DND-41 (cell line): ENCODE measurements around the gene CELF5.

Experiments
- CTCF ChIP-seq: IDR thresholded peaks from 2 replicates; pipeline ENCODE4 v1.5.1; 2012; ENCODE audit warnings: borderline replicate concordance, low read length, moderate library complexity, mild to moderate bottlenecking; ENCODE audit not compliant: poor library complexity, severe bottlenecking; ENCODE audit errors: extremely low read depth
- EZH2 ChIP-seq: IDR thresholded peaks from 3 replicates; pipeline ENCODE4 v1.6.1; 2012; ENCODE audit warnings: borderline replicate concordance, low read depth, mild to moderate bottlenecking, moderate library complexity, low read length, inconsistent platforms; ENCODE audit not compliant: severe bottlenecking

DNA sequence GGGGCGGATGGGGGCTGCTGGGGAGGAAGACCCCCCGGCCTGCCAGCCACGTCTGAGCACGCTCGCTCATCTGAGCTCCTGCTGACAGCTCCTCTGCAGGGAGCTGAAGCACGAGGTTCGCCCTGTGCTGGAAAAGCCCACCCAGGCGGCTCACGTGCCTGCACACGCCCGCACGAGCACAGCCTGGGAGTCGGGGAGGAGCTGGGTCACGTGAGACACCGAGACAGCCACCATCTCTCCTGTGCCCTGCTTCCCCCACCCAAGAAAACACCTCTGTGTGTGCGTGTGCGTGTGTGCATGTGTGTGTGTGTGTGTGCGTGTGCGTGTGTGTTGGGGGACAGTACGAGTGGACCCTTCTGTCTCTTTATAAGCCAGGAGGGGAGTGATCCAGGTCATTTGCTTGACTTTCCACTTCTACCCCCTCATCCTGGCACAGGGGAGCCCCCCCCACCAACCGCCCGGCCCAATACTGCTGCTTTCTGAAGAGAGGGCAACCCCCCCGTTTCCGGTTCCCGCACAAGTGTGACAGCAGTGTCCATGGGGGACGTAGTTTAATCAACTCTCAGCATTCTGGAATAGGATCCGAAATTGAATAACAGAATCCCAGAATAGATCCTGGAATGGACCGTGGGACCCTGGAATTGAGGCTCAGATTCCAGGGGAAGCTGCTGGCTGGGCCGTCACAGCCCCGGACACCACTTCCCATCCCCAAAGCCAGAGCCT lies 42.5 kb downstream of the CELF5 start:
- TF ChIP-seq CTCF (no peak), EZH2 (no peak)
